SU-DHL-6 (cell line): ENCODE data around the gene CSN1S1.

Experiments used
- H2AFZ ChIP-seq: fragments of 200-600 bp; sonication (generic); 2 replicates; pipeline ENCODE4 v1.6.1; 2014; ENCODE audit warnings: low read depth, mild to moderate bottlenecking, moderate library complexity, mixed read lengths, antibody characterized with exemption, low read length; ENCODE audit not compliant: severe bottlenecking
- H3F3A ChIP-seq: fragments of 200-600 bp; shearing (Covaris generic); 2 replicates; pipeline ENCODE4 v1.6.0; 2016; ENCODE audit warnings: antibody characterized with exemption, mild to moderate bottlenecking; ENCODE audit not compliant: insufficient read depth
- H3K27ac ChIP-seq: fragments of 200-600 bp; sonication (generic); 2 replicates; pipeline ENCODE4 v1.5.1; 2016; ENCODE audit warnings: low read depth, mild to moderate bottlenecking, low read length, moderate library complexity, mixed read lengths
- H3K27me3 ChIP-seq: fragments of 200-600 bp; sonication (generic), shearing (Covaris generic); 2 replicates; pipeline ENCODE4 v1.6.0; 2014; ENCODE audit warnings: mild to moderate bottlenecking, low read length
- H3K36me3 ChIP-seq: fragments of 200-600 bp; sonication (generic); 2 replicates; pipeline ENCODE4 v1.6.1; 2014; ENCODE audit warnings: mild to moderate bottlenecking, low read length, mixed read lengths
- H3K4me2 ChIP-seq: fragments of 300-600, 200-600 bp; shearing (Covaris generic), sonication (generic); 2 replicates; pipeline ENCODE4 v1.6.0; 2014; ENCODE audit warnings: low read length, low read depth, mild to moderate bottlenecking; ENCODE audit not compliant: poor library complexity, severe bottlenecking
- H3K4me3 ChIP-seq: fragments of 200-600 bp; sonication (generic); 2 replicates; pipeline ENCODE4 v1.5.1; 2014; ENCODE audit warnings: antibody characterized with exemption, low read length, mild to moderate bottlenecking, mixed read lengths; ENCODE audit not compliant: insufficient read depth, poor library complexity, severe bottlenecking
- H3K79me2 ChIP-seq: fragments of 200-600 bp; sonication (generic); 2 replicates; pipeline ENCODE4 v1.6.1; 2014; ENCODE audit warnings: mild to moderate bottlenecking, low read length, moderate library complexity; ENCODE audit not compliant: insufficient read depth
- H3K9ac ChIP-seq: fragments of 200-600 bp; sonication (generic); 2 replicates; pipeline ENCODE4 v1.7.0; 2014; ENCODE audit warnings: mild to moderate bottlenecking, low read length
- H3K9me2 ChIP-seq: fragments of 200-600 bp; sonication (generic); replicated peaks from 2 replicates; pipeline ENCODE4 v1.6.1; 2014; ENCODE audit warnings: low read length; ENCODE audit not compliant: insufficient read depth
- H3K9me3 ChIP-seq: fragments of 200-600 bp; sonication (generic); 2 replicates; pipeline ENCODE4 v1.6.1; 2014; ENCODE audit warnings: low read length, mixed read lengths; ENCODE audit not compliant: insufficient read depth
- H4K20me1 ChIP-seq: fragments of 200-600 bp; sonication (generic); 2 replicates; pipeline ENCODE4 v1.6.1; 2014; ENCODE audit warnings: low read depth, mild to moderate bottlenecking, antibody characterized with exemption, low read length, moderate library complexity, mixed read lengths
- CTCF ChIP-seq: fragments of 200-600 bp; sonication (generic); IDR thresholded peaks from one replicate; pipeline ENCODE4 v1.5.1; 2017; ENCODE audit warnings: antibody characterized with exemption, mild to moderate bottlenecking, low read length, moderate library complexity; ENCODE audit not compliant: insufficient read depth, poor library complexity, severe bottlenecking
- EZH2phosphoT487 ChIP-seq: fragments of 200-600 bp; sonication (generic), shearing (Covaris generic); conservative IDR thresholded peaks from 2 replicates; pipeline ENCODE4 v1.6.1; 2018; ENCODE audit warnings: mild to moderate bottlenecking, antibody characterized with exemption, low read length, moderate library complexity, mixed read lengths

The CSN1S1 gene

DNA sequence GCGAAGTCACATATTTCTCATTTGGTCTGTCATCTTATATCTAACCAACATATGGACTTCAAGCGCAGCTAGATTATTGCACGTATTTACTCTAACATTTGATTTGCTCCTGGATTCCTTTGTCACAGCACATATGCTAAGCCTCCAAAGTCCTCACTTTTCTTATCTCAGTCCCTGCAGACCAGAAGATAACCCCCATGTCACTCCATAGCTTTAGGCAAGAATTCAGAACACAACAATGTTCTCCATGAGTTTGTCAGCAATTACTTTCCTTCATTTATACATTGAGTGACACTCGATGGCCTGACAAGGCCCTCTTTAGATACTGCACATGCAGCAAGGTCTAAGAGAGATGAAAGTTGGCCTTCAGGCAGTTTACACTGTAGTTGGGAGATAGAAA lies 60.1 kb downstream of the CSN1S1 start:
- no peak overlapping the region for H3K4me2 ChIP-seq
- H3K9me3 ChIP-seq, result no peaks in the 10 kb centered on the region
- H3K36me3 ChIP-seq, result no peaks in the 10 kb centered on the region
- no peak overlapping the region for H3K9ac ChIP-seq
- H4K20me1 ChIP-seq, result no peaks in the 10 kb centered on the region
- H3K9me2 ChIP-seq, result no peaks in the 10 kb centered on the region
- H3K27me3 ChIP-seq, result no peaks in the 10 kb centered on the region
- no peak overlapping the region for H2AFZ ChIP-seq
- H3K79me2 ChIP-seq, result no peaks in the 10 kb centered on the region
- no peak for TF ChIP-seq EZH2phosphoT487
- TF ChIP-seq CTCF, result no peak
- H3K27ac ChIP-seq, result no peak overlapping the region
- no peak overlapping the region for H3K4me3 ChIP-seq
- no peaks in the 10 kb centered on the region for H3F3A ChIP-seq

DNA sequence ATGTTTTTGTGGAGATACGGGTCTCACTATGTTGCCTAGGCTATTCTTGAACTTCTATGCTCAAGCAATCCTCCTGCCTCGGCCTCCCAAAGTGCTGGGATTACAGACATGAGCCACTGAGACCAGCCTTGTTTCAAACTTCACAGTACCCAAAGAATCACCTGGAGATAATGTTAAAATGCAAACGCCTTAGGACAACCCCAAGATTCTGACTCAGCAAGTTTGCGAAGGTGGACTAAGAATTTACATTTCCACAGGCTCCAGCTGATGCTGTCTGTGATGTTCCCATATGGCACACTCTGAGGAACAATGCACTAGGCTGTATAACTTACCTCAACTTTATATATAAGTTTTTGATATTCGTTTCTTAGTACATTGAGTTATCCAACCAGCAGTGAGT lies 63.9 kb downstream of the CSN1S1 start:
- H3K27me3 ChIP-seq, result no peaks in the 10 kb centered on the region
- no peak overlapping the region for H3K27ac ChIP-seq
- H2AFZ ChIP-seq, result no peak overlapping the region
- no peaks in the 10 kb centered on the region for H3K9me3 ChIP-seq
- no peak overlapping the region for H3K4me2 ChIP-seq
- TF ChIP-seq CTCF, result no peak
- no peak for TF ChIP-seq EZH2phosphoT487
- no peaks in the 10 kb centered on the region for H3K9me2 ChIP-seq
- H3K4me3 ChIP-seq, result no peak overlapping the region
- no peaks in the 10 kb centered on the region for H3K36me3 ChIP-seq
- H4K20me1 ChIP-seq, result no peaks in the 10 kb centered on the region
- no peaks in the 10 kb centered on the region for H3F3A ChIP-seq
- H3K79me2 ChIP-seq, result no peaks in the 10 kb centered on the region
- H3K9ac ChIP-seq, result no peak overlapping the region

DNA sequence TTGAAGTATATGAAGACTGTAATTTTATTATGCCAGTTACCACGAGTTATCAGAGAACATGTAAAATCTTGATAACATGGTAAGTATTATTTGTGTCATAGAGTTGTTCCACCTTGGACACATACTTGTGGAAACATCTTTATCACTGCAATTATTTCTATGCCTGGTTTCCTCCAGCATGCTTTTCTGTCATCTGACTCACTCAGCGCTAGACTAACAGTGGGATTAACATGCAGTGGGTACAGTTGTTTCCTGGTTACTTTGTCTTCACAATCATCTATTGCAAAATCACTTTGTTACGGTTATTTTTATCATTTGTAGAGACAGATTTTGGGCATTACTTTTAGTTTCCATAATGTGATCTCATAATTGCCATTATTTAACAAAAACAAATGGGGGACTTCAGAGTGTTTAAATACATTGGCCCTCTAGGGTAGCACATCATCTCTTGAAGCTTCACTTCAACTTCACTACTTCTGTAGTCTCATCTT lies 64.7 kb downstream of the CSN1S1 start, which contains the start of gene STATH:
STATH (plus strand) TSS at position 441 of the 491 bp plus-strand sequence. CDS start 2,472 bp downstream, outside the sequence.
- TF ChIP-seq CTCF (no peak), EZH2phosphoT487 (no peak)
- H3K9ac ChIP-seq, result no peak within 1 kb of the TSS

More for the DNA sequence above, 64.7 kb downstream of the CSN1S1 start, which contains the start of gene STATH:
- no peaks in the 10 kb centered on the region for H3K9me2 ChIP-seq
- H3K27ac ChIP-seq, result no peak within 1 kb of the TSS
- no peaks in the 10 kb centered on the region for H3K79me2 ChIP-seq
- no peak within 1 kb of the TSS for H3K4me2 ChIP-seq
- no peak within 1 kb of the TSS for H2AFZ ChIP-seq
- no peaks in the 10 kb centered on the region for H3K9me3 ChIP-seq
- H4K20me1 ChIP-seq, result no peaks in the 10 kb centered on the region
- H3K27me3 ChIP-seq, result no peaks in the 10 kb centered on the region
- H3K4me3 ChIP-seq, result no peak within 1 kb of the TSS
- H3F3A ChIP-seq, result no peaks in the 10 kb centered on the region
- no peaks in the 10 kb centered on the region for H3K36me3 ChIP-seq
